ENCODE data around the gene LYRM7.

DNA sequence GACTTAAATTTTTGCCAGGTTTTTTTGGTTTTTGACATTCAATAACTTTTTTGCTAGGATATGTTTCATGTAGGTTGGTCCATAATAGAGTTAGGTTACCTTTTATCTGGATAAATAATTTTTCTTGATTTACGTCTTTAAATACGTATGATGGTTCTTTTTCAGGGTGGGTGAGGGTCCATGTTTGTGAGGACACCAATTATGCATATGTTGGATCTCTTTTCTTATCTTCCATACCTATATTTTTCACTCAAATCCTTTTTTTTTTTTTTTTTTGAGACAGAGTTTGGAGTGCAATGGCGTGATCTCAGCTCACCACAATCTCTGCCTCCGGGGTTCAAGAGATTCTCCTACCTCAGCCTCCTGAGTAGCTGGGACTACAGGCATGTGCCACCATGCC is 75.8 kb downstream of the LYRM7 start:
- no peak for TF ChIP-seq TAF1 (IDR thresholded peaks at IDR 0.05; ENCODE audit: low read depth, low read length)
- TF ChIP-seq POU2F2 (IDR thresholded peaks at IDR 0.05; ENCODE audit: low read depth, low read length), result no peak
- no peak for TF ChIP-seq POLR2A (IDR thresholded peaks at IDR 0.05; ENCODE audit: low read depth, low read length)
- no peak for TF ChIP-seq POLR2AphosphoS5 (IDR thresholded peaks at IDR 0.05; ENCODE audit: low read depth, low read length)

Measured in GM12891 (cell line).